ENCODE measurements around the gene UXS1.
"Not testable (repeated sequence)": the region's sequence is repeated elsewhere in the genome, so short reads cannot be mapped to it uniquely, and the experiment has no call there.

Gene UXS1

DNA sequence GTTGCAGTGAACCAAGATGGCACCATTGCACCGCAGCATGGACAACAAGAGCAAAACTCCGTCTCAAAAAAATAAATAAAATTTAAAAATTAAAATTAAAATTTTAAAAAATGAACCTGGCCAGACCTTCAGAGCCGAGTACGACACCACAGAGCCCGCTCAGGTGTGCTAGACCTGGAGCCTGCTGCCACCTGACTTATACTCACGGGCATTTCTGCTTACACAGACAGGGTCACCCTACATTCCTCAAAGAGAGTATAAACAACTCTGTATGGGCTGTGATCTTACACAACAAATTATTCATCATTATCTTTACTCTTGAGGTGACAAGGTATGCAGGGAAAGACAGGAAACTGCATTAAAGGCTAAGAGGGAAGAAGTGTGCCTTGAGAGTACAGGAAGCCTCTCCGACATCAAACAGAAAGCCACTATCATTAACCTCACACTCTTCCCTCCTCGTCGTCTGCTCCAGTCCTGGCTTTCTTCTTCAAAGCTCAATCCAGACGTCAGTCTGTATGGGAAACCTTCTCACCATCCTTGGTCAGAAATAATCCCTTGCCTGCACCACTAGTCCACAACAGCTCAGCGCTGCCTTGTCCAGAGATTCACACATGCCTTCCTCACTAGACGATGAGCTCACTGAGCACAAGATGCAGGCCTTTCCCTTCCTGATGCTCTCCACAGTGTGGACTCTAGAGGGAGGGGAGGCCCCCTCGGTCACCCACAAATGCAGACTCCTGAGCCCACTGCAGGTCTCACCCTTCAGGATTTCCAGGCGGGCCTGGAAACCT is 56.2 kb downstream of the UXS1 start:
- WGBS, 2 experiments: 93 to 96% methylated on average over 12 to 14 of the region's 14 CpGs
- peaks cover 5% of the 10 kb centered on the region for H3K4me1 ChIP-seq (ENCODE audit: control insufficient read depth, insufficient read depth, low read length)
- H3K27ac ChIP-seq (ENCODE audit: insufficient read depth, low read depth, low read length, poor library complexity, severe bottlenecking): no peak overlapping the region
- H3K4me3 ChIP-seq (ENCODE audit: insufficient read depth, low read depth, low read length): no peak overlapping the region
- no peaks in the 10 kb centered on the region for H3K27me3 ChIP-seq (ENCODE audit: control insufficient read depth, insufficient read depth, low read length, poor library complexity, severe bottlenecking)
- H3K36me3 ChIP-seq (ENCODE audit: control insufficient read depth, insufficient read depth, low read length): peaks cover 5% of the 10 kb centered on the region
- H3K9me3 ChIP-seq (ENCODE audit: control insufficient read depth, low read length): no peaks in the 10 kb centered on the region

DNA sequence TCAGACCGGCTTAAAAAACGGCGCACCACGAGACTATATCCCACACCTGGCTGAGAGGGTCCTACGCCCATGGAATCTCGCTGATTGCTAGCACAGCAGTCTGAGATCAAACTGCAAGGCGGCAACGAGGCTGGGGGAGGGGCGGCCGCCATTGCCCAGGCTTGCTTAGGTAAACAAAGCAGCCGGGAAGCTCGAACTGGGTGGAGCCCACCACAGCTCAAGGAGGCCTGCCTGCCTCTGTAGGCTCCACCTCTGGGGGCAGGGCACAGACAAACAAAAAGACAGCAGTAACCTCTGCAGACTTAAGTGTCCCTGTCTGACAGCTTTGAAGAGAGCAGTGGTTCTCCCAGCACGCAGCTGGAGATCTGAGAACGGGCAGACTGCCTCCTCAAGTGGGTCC is 62.9 kb downstream of the UXS1 start:
- WGBS, 2 experiments: no CpG with 5 or more reads among the region's 14 CpGs
- not testable (repeated sequence) for H3K4me1 ChIP-seq (ENCODE audit: control insufficient read depth, insufficient read depth, low read length); H3K4me3 ChIP-seq (ENCODE audit: insufficient read depth, low read depth, low read length); H3K9me3 ChIP-seq (ENCODE audit: control insufficient read depth, low read length); H3K27ac ChIP-seq (ENCODE audit: insufficient read depth, low read depth, low read length, poor library complexity, severe bottlenecking); H3K27me3 ChIP-seq (ENCODE audit: control insufficient read depth, insufficient read depth, low read length, poor library complexity, severe bottlenecking)
- H3K36me3 ChIP-seq (ENCODE audit: control insufficient read depth, insufficient read depth, low read length): peaks cover 10% of the 10 kb centered on the region

GRCh38 chr2:106130251-106130998 is 63.7 kb downstream of the UXS1 start:
- WGBS, 2 experiments: 59 to 61% methylated on average over 13 of the region's 13 CpGs

GRCh38 chr2:106129592-106129991 is 64.5 kb downstream of the UXS1 start:
- Histone ChIP-seq H3K27me3 (ENCODE audit: control insufficient read depth, insufficient read depth, low read length, poor library complexity, severe bottlenecking) (no peaks in the 10 kb centered on the region), H3K9me3 (ENCODE audit: control insufficient read depth, low read length) (no peaks in the 10 kb centered on the region), H3K4me1 (ENCODE audit: control insufficient read depth, insufficient read depth, low read length) (peaks cover 10% of the 10 kb centered on the region), H3K4me3 (ENCODE audit: insufficient read depth, low read depth, low read length) (no peak overlapping the region), H3K27ac (ENCODE audit: insufficient read depth, low read depth, low read length, poor library complexity, severe bottlenecking) (no peak overlapping the region), H3K36me3 (ENCODE audit: control insufficient read depth, insufficient read depth, low read length) (peaks cover 16% of the 10 kb centered on the region)
- no CpG with 5 or more reads among the region's 2 CpGs for WGBS, 2 experiments

More at GRCh38 chr2:106130251-106130998, 63.7 kb downstream of the UXS1 start:
- Histone ChIP-seq H3K27ac (ENCODE audit: insufficient read depth, low read depth, low read length, poor library complexity, severe bottlenecking) (no peak overlapping the region), H3K27me3 (ENCODE audit: control insufficient read depth, insufficient read depth, low read length, poor library complexity, severe bottlenecking) (no peaks in the 10 kb centered on the region), H3K36me3 (ENCODE audit: control insufficient read depth, insufficient read depth, low read length) (peaks cover 12% of the 10 kb centered on the region), H3K9me3 (ENCODE audit: control insufficient read depth, low read length) (no peaks in the 10 kb centered on the region), H3K4me3 (ENCODE audit: insufficient read depth, low read depth, low read length) (no peak overlapping the region), H3K4me1 (ENCODE audit: control insufficient read depth, insufficient read depth, low read length) (peaks cover 10% of the 10 kb centered on the region)

- Histone ChIP-seq H3K27ac (ENCODE audit: insufficient read depth, low read depth, low read length, poor library complexity, severe bottlenecking) (no peak overlapping the region), H3K4me3 (ENCODE audit: insufficient read depth, low read depth, low read length) (no peak overlapping the region), H3K4me1 (ENCODE audit: control insufficient read depth, insufficient read depth, low read length) (peaks cover 10% of the 10 kb centered on the region), H3K9me3 (ENCODE audit: control insufficient read depth, low read length) (no peaks in the 10 kb centered on the region), H3K36me3 (ENCODE audit: control insufficient read depth, insufficient read depth, low read length) (peaks cover 16% of the 10 kb centered on the region), H3K27me3 (ENCODE audit: control insufficient read depth, insufficient read depth, low read length, poor library complexity, severe bottlenecking) (no peaks in the 10 kb centered on the region)
- 90 to 96% methylated on average over 2 of the region's 2 CpGs for WGBS, 2 experiments
Observed at GRCh38 chr2:106129150-106129549, 65.0 kb downstream of the UXS1 start.

DNA sequence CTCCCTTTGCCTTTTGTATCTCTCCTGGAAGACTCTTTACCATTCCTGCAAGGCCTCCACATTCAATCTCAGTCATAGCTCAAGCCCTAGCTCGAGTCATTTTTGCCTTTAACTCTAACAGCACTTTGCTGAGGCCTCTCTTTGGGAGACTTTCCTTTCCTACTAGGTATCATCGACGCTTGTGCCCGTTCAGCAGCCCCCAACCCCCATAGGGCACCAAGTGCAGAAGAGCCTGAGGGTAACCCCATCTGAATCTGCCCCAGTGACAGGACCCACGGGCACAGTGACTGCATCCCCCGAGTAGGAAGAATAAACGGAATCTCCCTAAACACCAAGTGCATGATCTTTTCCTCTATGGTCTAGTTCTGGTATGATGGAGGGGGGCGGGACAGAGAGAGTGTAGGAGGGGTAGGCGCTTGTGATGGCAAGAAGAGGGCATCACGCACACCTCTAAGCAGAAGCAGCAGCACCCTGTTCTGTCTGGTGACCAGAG is 66.3 kb downstream of the UXS1 start:
- 97 to 98% methylated on average over 10 of the region's 10 CpGs for WGBS, 2 experiments
- Histone ChIP-seq H3K4me1 (ENCODE audit: control insufficient read depth, insufficient read depth, low read length) (peaks cover 10% of the 10 kb centered on the region), H3K27me3 (ENCODE audit: control insufficient read depth, insufficient read depth, low read length, poor library complexity, severe bottlenecking) (no peaks in the 10 kb centered on the region), H3K36me3 (ENCODE audit: control insufficient read depth, insufficient read depth, low read length) (peaks cover 16% of the 10 kb centered on the region), H3K4me3 (ENCODE audit: insufficient read depth, low read depth, low read length) (no peak overlapping the region), H3K9me3 (ENCODE audit: control insufficient read depth, low read length) (no peaks in the 10 kb centered on the region), H3K27ac (ENCODE audit: insufficient read depth, low read depth, low read length, poor library complexity, severe bottlenecking) (no peak overlapping the region)

- H3K36me3 ChIP-seq (ENCODE audit: control insufficient read depth, insufficient read depth, low read length): peaks cover 16% of the 10 kb centered on the region
- H3K27ac ChIP-seq (ENCODE audit: insufficient read depth, low read depth, low read length, poor library complexity, severe bottlenecking): no peak overlapping the region
- no peak overlapping the region for H3K4me3 ChIP-seq (ENCODE audit: insufficient read depth, low read depth, low read length)
- no peaks in the 10 kb centered on the region for H3K9me3 ChIP-seq (ENCODE audit: control insufficient read depth, low read length)
- peaks cover 10% of the 10 kb centered on the region for H3K4me1 ChIP-seq (ENCODE audit: control insufficient read depth, insufficient read depth, low read length)
- WGBS, 2 experiments: 93 to 94% methylated on average over 5 of the region's 5 CpGs
- H3K27me3 ChIP-seq (ENCODE audit: control insufficient read depth, insufficient read depth, low read length, poor library complexity, severe bottlenecking): no peaks in the 10 kb centered on the region
Observed at GRCh38 chr2:106127282-106127771, 66.8 kb downstream of the UXS1 start.

GRCh38 chr2:106126705-106127281 is 67.3 kb downstream of the UXS1 start:
- Histone ChIP-seq H3K4me1 (ENCODE audit: control insufficient read depth, insufficient read depth, low read length) (peaks cover 10% of the 10 kb centered on the region), H3K27me3 (ENCODE audit: control insufficient read depth, insufficient read depth, low read length, poor library complexity, severe bottlenecking) (no peaks in the 10 kb centered on the region), H3K27ac (ENCODE audit: insufficient read depth, low read depth, low read length, poor library complexity, severe bottlenecking) (no peak overlapping the region), H3K4me3 (ENCODE audit: insufficient read depth, low read depth, low read length) (no peak overlapping the region), H3K9me3 (ENCODE audit: control insufficient read depth, low read length) (no peaks in the 10 kb centered on the region), H3K36me3 (ENCODE audit: control insufficient read depth, insufficient read depth, low read length) (peaks cover 16% of the 10 kb centered on the region)
- WGBS, 2 experiments: 94 to 97% methylated on average over 5 of the region's 5 CpGs

DNA sequence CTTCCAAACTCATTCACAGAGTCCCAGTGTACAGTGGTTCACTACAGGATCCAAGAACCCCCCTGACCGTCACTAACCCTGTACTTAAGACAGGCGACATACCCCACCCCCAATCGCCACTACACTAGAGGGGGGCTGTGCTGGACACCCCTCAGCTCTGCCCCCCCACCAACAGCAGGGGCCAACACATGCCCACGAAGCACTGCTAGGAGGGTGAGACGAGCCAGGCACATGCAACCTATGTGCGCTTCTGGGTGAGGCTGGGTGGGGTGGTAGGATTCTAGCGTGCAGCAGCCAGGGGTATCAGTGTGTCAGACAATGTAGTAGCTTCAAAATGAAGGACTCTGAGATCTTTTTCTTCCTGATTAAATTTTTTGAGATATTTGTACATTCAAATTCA is 67.8 kb downstream of the UXS1 start:
- H3K36me3 ChIP-seq (ENCODE audit: control insufficient read depth, insufficient read depth, low read length): peaks cover 16% of the 10 kb centered on the region
- peaks cover 10% of the 10 kb centered on the region for H3K4me1 ChIP-seq (ENCODE audit: control insufficient read depth, insufficient read depth, low read length)
- WGBS, 2 experiments: 96% methylated on average over 7 of the region's 7 CpGs
- no peaks in the 10 kb centered on the region for H3K9me3 ChIP-seq (ENCODE audit: control insufficient read depth, low read length)
- no peak overlapping the region for H3K4me3 ChIP-seq (ENCODE audit: insufficient read depth, low read depth, low read length)
- H3K27ac ChIP-seq (ENCODE audit: insufficient read depth, low read depth, low read length, poor library complexity, severe bottlenecking): no peak overlapping the region
- H3K27me3 ChIP-seq (ENCODE audit: control insufficient read depth, insufficient read depth, low read length, poor library complexity, severe bottlenecking): no peaks in the 10 kb centered on the region
